ENCODE results near the gene ATG5.
A peak's percentile ranks its signal among the peaks of the same experiment; 100 is the strongest.
"Not testable (repeated sequence)": the region's sequence is repeated elsewhere in the genome, so short reads cannot be mapped to it uniquely, and the experiment has no call there.

Gene ATG5

DNA sequence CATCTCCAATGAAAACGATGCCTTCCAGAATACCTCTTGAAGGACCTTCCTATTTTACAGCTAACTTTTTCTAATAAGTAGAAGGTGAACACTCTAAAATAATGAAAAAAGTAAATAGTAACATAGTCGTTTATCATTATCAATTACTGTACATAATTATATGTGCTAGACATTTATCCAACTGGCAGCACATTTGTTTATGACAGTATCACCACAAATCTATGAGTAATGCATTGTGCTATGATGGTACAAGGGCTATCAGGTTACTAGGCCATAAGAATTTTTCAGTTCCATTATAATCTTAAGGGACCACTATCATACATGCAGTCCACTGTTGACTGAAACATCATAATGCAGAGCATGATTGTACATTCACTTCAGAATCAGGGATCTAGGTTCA, 68.4 kb downstream of the ATG5 start:
- DNase-seq (ENCODE audit: low read depth in 2 of 2): no peak

DNA sequence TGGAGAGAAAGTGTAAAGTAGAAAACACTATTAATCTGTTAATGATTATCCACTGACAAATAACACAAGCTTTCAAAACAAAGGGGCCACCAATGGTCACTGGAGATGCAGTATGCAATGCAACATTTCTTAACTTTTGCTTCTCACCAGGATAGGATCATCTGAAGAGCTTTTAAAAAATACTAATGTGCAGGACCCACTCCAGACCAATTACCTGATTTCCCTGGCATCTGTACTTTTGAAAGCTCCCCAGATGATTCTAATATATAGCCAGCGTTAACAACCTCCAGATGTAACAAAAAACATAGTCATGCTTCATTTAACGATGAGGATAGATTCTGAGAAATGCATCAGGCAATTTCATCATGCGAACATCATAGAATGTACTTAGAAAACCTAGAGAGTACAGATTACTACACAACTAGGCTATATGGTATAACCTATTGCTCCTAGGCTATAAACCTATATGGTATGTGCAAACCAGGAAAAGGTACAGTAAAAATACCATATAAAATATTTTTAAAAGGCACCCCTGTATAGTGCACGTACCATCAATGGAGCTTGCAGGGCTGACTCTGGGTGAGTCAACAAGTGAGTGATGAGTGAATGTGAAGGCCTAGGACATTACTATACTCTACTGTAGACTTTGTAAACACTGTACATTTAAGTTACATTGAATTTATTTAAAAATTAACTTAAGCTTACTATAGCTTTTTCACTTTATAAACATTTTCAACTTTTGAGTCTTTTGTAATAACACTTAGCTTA, 69.2 kb downstream of the ATG5 start:
- DNase-seq (ENCODE audit: low read depth in 2 of 2): no peak

GRCh38 chr6:106255306-106255705, 70.3 kb downstream of the ATG5 start:
- DNase-seq (ENCODE audit: low read depth in 2 of 2): no peak

DNA sequence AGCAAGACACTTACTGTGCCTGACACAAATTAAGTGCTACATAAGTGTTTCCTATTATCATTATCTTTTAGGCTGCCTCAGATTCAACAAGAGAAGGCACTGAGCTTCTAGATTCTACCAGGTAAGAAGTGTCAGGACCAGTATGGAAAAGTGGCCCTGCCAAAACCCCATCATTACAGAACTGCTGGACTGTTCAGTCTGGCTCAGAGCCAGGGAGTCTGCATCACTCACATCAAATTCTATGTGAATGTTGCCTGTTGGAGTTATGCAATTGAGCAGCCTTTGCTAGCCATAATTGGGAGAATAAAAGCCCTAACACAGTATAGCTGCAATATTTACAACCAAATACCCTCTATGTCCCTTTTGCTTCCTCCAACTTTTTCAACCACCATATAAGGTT, 70.9 kb downstream of the ATG5 start:
- DNase-seq (ENCODE audit: low read depth in 2 of 2): no peak

DNA sequence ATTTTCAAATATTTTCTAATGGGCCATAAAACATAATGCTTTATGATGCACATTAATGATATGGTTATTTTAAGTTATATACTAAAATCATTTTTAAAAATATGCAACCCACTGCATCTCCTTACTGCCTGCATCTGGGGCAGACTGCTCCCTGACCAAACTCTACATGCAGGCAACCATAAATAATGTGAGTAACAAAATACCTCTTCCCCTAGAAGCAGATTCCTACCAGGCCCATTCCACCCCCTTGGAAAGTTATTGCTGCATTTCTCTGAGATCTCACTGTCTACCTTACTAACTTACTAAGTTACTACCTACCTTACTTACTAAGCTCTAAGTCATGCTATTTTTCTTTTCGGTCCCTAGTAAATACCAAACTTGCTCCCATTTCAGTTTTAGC, 71.8 kb downstream of the ATG5 start:
- DNase-seq (ENCODE audit: low read depth in 2 of 2): no peak

DNA sequence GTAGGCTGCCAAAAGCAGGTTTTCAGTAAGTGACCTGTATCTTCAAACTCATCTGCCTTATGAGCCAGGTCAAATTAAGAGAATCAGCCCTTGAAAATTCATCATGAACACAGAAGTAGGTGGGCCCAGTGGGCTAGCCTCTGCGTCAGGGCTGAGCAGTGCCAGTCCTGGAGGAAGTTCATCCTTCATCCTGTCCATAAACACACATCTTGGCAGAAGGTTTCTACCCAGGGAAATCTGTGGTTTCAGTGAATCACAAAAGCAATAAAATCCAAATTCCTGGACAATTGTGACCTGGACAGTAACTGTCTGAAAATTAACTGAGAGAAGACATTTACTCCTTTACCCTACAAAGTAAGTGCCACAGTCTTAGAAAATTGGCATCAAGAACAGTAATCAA, 72.4 kb downstream of the ATG5 start:
- no peak for DNase-seq (ENCODE audit: low read depth in 2 of 2)

- DNase-seq (ENCODE audit: low read depth in 2 of 2): no peak
Measured at GRCh38 chr6:106252687-106253086, 72.9 kb downstream of the ATG5 start.

GRCh38 chr6:106251531-106252255, 73.9 kb downstream of the ATG5 start:
- not testable (repeated sequence) for DNase-seq (ENCODE audit: low read depth in 2 of 2)

DNA sequence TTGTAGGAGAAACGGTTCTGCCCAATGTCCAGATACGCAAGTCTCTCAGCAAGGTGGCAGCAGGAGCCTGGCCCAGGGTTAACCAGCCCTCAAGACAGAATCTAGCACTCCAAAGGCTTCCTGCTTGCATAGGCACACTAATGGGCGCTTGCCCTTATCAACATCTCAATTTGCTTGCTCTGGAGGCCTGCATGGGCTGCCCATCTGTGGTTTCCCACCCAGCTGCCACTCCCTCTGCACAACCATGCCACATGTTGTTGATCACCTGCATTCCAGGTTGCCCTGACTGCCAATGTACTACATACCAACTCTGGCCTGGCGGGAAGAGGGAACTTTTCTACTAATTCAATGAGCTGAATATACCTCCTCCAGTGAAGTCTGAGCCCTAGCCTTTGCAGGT, 74.6 kb downstream of the ATG5 start:
- DNase-seq (ENCODE audit: low read depth in 2 of 2): no peak

GRCh38 chr6:106249658-106250057, 75.9 kb downstream of the ATG5 start:
- no peak for DNase-seq (ENCODE audit: low read depth in 2 of 2)

- no peak for DNase-seq (ENCODE audit: low read depth in 2 of 2)
Measured at GRCh38 chr6:106247733-106248132, 77.8 kb downstream of the ATG5 start.

GRCh38 chr6:106247293-106247692, 78.3 kb downstream of the ATG5 start:
- no peak for DNase-seq (ENCODE audit: low read depth in 2 of 2)

DNA sequence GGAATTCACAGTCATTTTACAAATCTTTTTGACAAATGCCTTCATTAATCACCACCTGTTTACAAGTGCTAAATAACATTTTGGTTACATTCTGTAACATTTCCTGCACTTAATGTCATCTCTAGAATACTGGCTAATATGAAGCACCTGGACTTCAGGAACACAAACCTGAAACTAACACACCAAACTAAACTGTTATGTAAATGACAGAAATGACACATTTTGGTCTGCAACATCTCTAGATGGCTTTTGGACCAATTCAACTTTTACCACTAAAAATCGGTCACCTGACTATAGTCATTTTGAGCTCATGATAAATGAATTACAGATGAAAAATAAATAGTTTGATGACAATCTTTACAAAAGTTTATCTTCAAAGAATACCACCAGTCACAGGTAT, 80.6 kb downstream of the ATG5 start:
- DNase-seq (ENCODE audit: low read depth in 2 of 2): no peak

- no peak for DNase-seq (ENCODE audit: low read depth in 2 of 2)
Measured at GRCh38 chr6:106244521-106244920, 81.0 kb downstream of the ATG5 start.

- no peak for DNase-seq (ENCODE audit: low read depth in 2 of 2)
Measured at GRCh38 chr6:106243261-106243660, 82.3 kb downstream of the ATG5 start.

DNA sequence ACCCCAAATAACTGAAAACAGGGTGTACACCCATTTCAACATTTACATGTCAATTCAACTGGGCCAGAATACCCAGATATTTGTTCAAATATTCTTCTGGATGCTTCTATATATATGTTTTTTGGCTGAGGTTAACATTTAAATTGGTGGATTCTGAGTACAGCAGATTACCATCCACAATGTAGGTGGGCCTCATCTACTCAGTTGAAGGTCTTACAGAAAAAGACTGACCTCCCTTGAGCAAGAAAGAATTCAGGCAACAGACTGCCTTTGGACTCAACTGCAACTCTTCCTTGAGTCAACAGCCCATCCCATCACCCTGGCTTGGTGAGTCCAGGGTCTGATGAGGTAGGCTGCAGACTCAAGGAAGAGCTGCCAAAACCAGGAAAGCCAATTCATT, 84.1 kb downstream of the ATG5 start:
- no peak for DNase-seq (ENCODE audit: low read depth in 2 of 2)

DNA sequence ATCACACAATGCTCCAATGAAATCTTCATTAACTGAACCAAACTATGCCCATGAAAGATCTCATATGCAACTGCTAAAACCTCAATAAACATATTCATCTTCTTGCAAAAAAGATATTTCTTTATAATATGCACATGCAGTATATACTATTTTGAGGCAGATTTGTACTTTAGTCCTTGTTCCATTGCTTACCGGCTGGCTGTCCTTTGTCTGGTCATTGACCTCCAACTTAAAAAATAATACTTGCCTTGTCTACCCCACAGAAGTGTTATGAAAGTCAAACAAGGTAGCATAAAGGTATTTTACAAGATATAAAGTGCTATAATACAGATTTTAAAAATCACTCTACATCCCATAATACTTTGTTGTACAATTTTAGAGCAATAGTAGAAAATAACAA, 88.3 kb downstream of the ATG5 start:
- DNase-seq (ENCODE audit: low read depth in 2 of 2): no peak

GRCh38 chr6:106229876-106230445, 95.6 kb downstream of the ATG5 start:
- DNase-seq (ENCODE audit: low read depth in 2 of 2): not testable (repeated sequence)

DNA sequence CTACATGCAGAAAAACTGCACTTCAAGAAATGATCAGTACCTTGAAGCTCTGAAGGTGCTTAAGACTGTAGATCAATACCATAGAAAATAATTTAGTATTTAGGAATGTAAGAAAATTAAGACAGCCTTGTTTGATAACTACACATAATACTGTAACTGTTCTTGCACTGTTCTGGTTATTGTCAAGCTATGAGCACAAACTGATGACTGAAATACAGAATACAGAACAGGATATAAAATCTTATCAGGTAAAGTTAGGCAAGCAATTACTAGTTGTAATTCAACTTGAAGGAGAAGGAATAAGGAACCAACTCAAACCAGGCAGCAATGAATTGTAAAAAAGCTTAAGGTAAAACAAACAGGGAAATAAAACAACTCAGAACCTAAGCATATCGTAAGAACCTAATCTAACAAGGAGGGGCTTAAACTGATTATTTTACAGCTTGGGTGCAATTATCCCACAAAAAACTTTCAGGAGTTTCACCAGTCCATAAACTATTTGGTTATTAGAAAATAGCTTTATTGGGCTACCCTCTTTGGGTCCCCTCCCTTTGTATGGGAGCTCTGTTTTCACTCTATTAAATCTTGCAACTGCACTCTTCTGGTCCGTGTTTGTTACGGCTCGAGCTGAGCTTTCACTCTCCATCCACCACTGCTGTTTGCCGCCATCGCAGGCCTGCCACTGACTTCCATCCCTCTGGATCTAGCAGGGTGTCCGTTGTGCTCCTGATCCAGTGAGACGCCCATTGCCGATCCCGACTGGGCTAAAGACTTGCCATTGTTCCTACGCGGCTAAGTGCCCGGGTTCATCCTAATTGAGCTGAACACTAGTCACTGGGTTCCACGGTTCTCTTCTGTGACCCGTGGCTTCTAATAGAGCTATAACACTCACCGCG, 97.7 kb downstream of the ATG5 start:
- DNase-seq (ENCODE audit: low read depth in 2 of 2): no peak

- DNase-seq (ENCODE audit: low read depth in 2 of 2): no peak
Measured at GRCh38 chr6:106226676-106227075, 98.9 kb downstream of the ATG5 start.

DNA sequence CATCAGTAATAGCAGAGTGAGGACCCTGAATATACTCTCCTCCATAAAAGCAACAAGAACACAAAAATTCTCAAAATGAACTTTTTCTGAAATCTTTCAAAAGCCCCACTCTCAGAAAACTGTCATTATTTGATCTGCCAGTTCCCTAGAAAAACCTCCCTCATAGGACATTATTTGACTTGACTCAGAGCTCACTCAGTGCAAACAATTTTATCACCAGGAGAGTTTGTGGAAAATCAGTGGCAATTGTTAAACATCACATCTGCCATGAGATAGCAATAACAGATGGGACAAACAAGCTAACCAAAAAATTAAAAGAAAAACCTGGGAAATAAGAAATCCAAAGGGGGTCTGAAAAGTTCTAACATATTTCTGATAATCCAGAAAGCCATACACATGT, 100.0 kb downstream of the ATG5 start:
- no peak for DNase-seq (ENCODE audit: low read depth in 2 of 2)

DNA sequence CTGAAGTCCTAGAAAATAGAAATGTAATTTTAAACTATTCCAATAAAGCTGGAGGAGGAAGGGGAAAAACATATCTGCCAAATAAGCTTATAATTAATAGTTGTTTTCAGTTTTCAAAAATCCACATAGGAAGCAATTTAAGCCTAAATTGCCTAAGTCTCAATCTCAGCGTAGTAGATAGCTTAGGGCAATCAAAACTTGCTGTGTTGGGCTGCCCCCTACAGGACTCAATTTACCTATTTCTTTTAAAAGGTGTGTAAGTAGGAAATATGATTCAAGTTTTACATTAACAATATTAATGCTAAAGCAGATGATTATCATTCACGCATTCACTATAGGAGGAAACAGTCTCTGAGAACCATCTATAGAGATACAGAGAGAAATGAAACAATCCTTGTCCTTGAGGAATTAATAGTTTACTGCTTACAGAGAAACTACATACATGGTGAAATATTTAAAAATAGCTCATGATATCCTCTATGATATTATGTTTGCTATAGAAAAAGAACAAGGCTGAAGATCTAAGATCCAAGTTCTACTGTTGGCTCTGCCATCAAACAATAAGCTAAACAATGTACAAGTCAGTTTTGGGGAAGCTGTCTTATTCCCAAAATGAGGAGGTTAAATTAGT, 102.1 kb downstream of the ATG5 start:
- DNase-seq (ENCODE audit: low read depth in 2 of 2): peak; percentile 39 to 47

Measured in stimulated activated CD8-positive, alpha-beta memory T cell treated with anti-CD3 and anti-CD28 coated beads, Interleukin-7, amount 100 ng/mL, for 1 hour (primary cell).